Stimulated activated CD8-positive, alpha-beta memory T cell treated with anti-CD3 and anti-CD28 coated beads, Interleukin-7, amount 100 ng/mL, for 48 hours (primary cell): Measurements from ENCODE around the gene RPS15A.
A peak's percentile ranks its signal among the peaks of the same experiment; 100 is the strongest.

ENCODE experiments used
- DNase-seq, 2 donors: peaks; one replicate each; pipeline ENCODE4 v3.0.0-alpha.2; 2020; ENCODE audit warnings: low read depth in 1 of 2; ENCODE audit errors: extremely low read depth in 1 of 2

RPS15A gene

GRCh38 chr16:18789850-18790706 is at the start of gene RPS15A:
TSS of gene RPS15A (minus strand) at chr16:18790334. CDS start at chr16:18789113, 1,221 bp downstream.
- peak; percentile 83 to 92 for DNase-seq

- no peak for DNase-seq
Observed at GRCh38 chr16:18839555-18839954, 49.4 kb upstream of the RPS15A start.

GRCh38 chr16:18836702-18837101 is 46.6 kb upstream of the RPS15A start:
- no peak for DNase-seq

- no peak for DNase-seq
Observed at GRCh38 chr16:18834864-18835263, 44.7 kb upstream of the RPS15A start.

GRCh38 chr16:18833707-18834505 is 43.8 kb upstream of the RPS15A start:
- DNase-seq = no peak

GRCh38 chr16:18832613-18833012 is 42.5 kb upstream of the RPS15A start:
- DNase-seq = no peak

GRCh38 chr16:18832006-18832405 is 41.9 kb upstream of the RPS15A start:
- no peak for DNase-seq

- no peak for DNase-seq
Observed at GRCh38 chr16:18829251-18829650, 39.1 kb upstream of the RPS15A start.

- peak in 1 of 2 donors; percentile 7 for DNase-seq
Observed at GRCh38 chr16:18827890-18828289, 37.8 kb upstream of the RPS15A start.

GRCh38 chr16:18816286-18816685 is 26.2 kb upstream of the RPS15A start:
- DNase-seq = no peak

GRCh38 chr16:18811925-18812324 is 21.8 kb upstream of the RPS15A start:
- DNase-seq = no peak

GRCh38 chr16:18809165-18809564 is 19.0 kb upstream of the RPS15A start:
- DNase-seq = no peak

- DNase-seq = no peak
Observed at GRCh38 chr16:18805257-18805773, 15.2 kb upstream of the RPS15A start.

- no peak for DNase-seq
Observed at GRCh38 chr16:18804540-18804939, 14.4 kb upstream of the RPS15A start.

- no peak for DNase-seq
Observed at GRCh38 chr16:18803569-18804462, 13.7 kb upstream of the RPS15A start.

- no peak for DNase-seq
Observed at GRCh38 chr16:18802767-18803343, 12.7 kb upstream of the RPS15A start.

- peak; percentile 96 to 99 for DNase-seq
Observed at GRCh38 chr16:18801145-18801972, 11.2 kb upstream of the RPS15A start, which contains the start of gene ARL6IP1. TSS of gene ARL6IP1 (minus strand) at chr16:18801549. CDS start at chr16:18801466, 83 bp downstream.

- no peak for DNase-seq
Observed at GRCh38 chr16:18800775-18801144, 10.6 kb upstream of the RPS15A start.

GRCh38 chr16:18800293-18800692 is 10.2 kb upstream of the RPS15A start:
- no peak for DNase-seq
